HG03045 (cell line): ENCODE data around the gene SFI1.
"Not testable (repeated sequence)": the region's sequence is repeated elsewhere in the genome, so short reads cannot be mapped to it uniquely, and the experiment has no call there.

Source experiments
- ATAC-seq: cut with Tn5 transposase; IDR thresholded peaks from one replicate; pipeline ENCODE4 v1.9.1; 2021; ENCODE audit warnings: mild to moderate bottlenecking, moderate library complexity; ENCODE audit not compliant: unreplicated experiment

Gene SFI1

GRCh38 chr22:31585161-31585859, 89.0 kb downstream of the SFI1 start:
- ATAC-seq: no peak

GRCh38 chr22:31586137-31586920, 90.0 kb downstream of the SFI1 start:
- no peak for ATAC-seq

- ATAC-seq: no peak
These were observed 92.8 kb downstream of the SFI1 start for GRCh38 chr22:31588970-31589675.

- ATAC-seq: not testable (repeated sequence)
These were observed 93.8 kb downstream of the SFI1 start for GRCh38 chr22:31590161-31590560.

GRCh38 chr22:31595271-31595670, 98.9 kb downstream of the SFI1 start:
- ATAC-seq: no peak

- no peak for ATAC-seq
These were observed 106.1 kb downstream of the SFI1 start for GRCh38 chr22:31602259-31602952.

GRCh38 chr22:31603081-31603525, 106.8 kb downstream of the SFI1 start:
- no peak for ATAC-seq

GRCh38 chr22:31603574-31603973, 107.2 kb downstream of the SFI1 start:
- ATAC-seq: no peak

GRCh38 chr22:31604137-31604705, 107.9 kb downstream of the SFI1 start:
- no peak for ATAC-seq

- ATAC-seq: no peak
These were observed 108.7 kb downstream of the SFI1 start for GRCh38 chr22:31604746-31605705.

- no peak for ATAC-seq
These were observed 109.7 kb downstream of the SFI1 start for GRCh38 chr22:31605851-31606585.

- ATAC-seq: no peak
These were observed 111.4 kb downstream of the SFI1 start for GRCh38 chr22:31607696-31608095.

- no peak for ATAC-seq
These were observed 113.4 kb downstream of the SFI1 start for GRCh38 chr22:31609716-31610115.

GRCh38 chr22:31610611-31611010, 114.3 kb downstream of the SFI1 start:
- no peak for ATAC-seq

- ATAC-seq: no peak
These were observed 114.9 kb downstream of the SFI1 start for GRCh38 chr22:31611061-31611760.

- no peak for ATAC-seq
These were observed 116.6 kb downstream of the SFI1 start for GRCh38 chr22:31612891-31613285.

GRCh38 chr22:31613286-31613903, 117.1 kb downstream of the SFI1 start:
- ATAC-seq: no peak

- no peak for ATAC-seq
These were observed 117.6 kb downstream of the SFI1 start for GRCh38 chr22:31613904-31614296.
